T-helper 17 cell (primary cell): ENCODE measurements around the gene ZNF74. TPM values are rescaled to one million over a fixed set of nuclear protein-coding genes. Genes with fewer than 3 reads are reported as not detected.
"Not testable (repeated sequence)": the region's sequence is repeated elsewhere in the genome, so short reads cannot be mapped to it uniquely, and the experiment has no call there.

Experiments used
- ATAC-seq: fragments of 150-1000 bp; cut with Tn5 transposase; 2 replicates; pipeline ENCODE4 v1.10.0; 2021; ENCODE audit warnings: mild to moderate bottlenecking, moderate library complexity
- DNase-seq, 3 donors: peaks; one replicate each; pipeline versions ENCODE4 v3.0.0 to v3.0.0-alpha.2; 2020 to 2021
- H3K9me3 ChIP-seq: one replicate; pipeline ENCODE4 v1.7.0; 2013; ENCODE audit warnings: low read length, mild to moderate bottlenecking; ENCODE audit not compliant: control insufficient read depth, poor library complexity, severe bottlenecking
- H3K27ac Mint-ChIP-seq: one replicate; pipeline ENCODE4 v1.8.0; 2022; ENCODE audit warnings: mild to moderate bottlenecking, moderate library complexity, mixed read lengths
- H3K27me3 Mint-ChIP-seq: one replicate; pipeline ENCODE4 v1.8.0; 2022; ENCODE audit warnings: mixed read lengths
- H3K36me3 Mint-ChIP-seq: one replicate; pipeline ENCODE4 v1.8.0; 2022; ENCODE audit warnings: low read depth, mixed read lengths
- H3K4me1 Mint-ChIP-seq: one replicate; pipeline ENCODE4 v1.8.0; 2022; ENCODE audit warnings: mild to moderate bottlenecking, mixed read lengths
- H3K4me3 Mint-ChIP-seq: one replicate; pipeline ENCODE4 v1.8.0; 2022; ENCODE audit warnings: mild to moderate bottlenecking, moderate library complexity, mixed read lengths
- total RNA-seq, 4 donors: library from RNA in 2 of 4; stranded (reverse) in 2 of 4; gene quantifications; one replicate each; pipeline ENCODE4 v1.2.3 and lab custom pipeline; 2022 to 2026

ZNF74 gene
- total RNA-seq, 2 donors from 2014 or later, result 5.2 to 5.6 TPM

DNA sequence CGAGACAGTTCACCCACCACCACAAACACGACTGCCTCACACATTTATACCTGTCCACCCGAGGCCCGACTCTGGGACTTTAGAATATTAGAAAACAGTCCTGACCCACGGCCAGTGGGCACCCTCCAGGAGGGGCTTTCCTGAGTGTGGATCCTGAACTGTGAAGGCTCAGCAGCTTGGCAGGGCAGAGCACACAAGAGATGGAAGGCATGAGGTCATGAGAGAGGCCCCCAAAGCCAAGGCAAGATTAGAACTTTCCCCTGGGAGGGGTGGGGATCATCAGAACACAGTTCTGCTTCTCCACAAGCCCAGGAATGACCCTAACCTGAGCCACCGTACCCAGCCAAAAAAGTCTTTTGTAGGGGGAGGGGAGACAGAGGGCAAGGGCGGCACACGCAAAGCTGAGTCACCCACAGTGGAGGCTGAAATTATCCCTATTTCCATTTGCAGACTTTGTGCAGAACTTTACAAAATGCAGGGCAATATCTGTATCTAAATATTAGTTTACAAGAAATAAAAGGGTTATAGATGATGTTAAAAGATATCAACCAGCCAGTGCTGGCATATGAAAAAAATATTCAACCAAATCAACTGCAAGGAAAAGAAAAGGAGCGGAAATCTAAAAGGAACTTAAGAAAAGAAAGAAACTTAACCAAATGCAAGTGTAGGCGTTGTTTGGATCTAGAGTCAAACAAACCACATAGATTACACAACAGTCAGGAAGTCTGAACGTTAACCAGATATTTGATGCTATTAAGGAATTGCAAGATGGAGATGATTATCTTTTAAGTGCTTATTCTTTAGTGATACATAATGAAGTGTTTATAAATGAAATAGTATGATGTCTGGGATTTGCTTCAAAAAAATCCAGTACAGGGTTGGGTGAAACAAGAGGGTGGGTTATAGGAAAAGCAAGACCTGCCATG lies 29.4 kb upstream of the ZNF74 start:
- peak overlapping the region; percentile 43 for H3K27ac Mint-ChIP-seq
- H3K4me1 Mint-ChIP-seq, DNase-seq, H3K4me3 Mint-ChIP-seq, H3K9me3 ChIP-seq, ATAC-seq, H3K27me3 Mint-ChIP-seq, H3K36me3 Mint-ChIP-seq: not testable (repeated sequence)

DNA sequence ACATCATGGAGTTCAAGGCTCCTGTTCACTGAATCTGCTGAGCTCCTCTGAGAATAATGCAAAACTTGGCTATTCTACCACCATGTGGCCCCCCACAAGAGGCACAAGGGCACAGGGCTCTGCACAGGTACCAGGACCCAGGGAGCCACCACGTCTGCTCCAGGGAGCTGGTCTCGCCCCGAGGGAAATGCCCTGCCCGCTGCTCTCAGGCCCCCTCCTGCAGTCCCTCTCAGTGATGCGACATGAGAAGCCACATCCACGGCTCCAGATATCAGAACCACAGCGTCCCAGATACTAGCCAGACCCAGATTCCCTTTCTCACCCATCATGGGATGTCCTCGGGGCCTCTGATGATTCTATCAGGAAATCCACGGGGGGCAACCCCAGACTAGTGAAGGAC lies 27.1 kb upstream of the ZNF74 start:
- H3K27ac Mint-ChIP-seq, ATAC-seq, H3K36me3 Mint-ChIP-seq, H3K9me3 ChIP-seq, DNase-seq, H3K4me1 Mint-ChIP-seq, H3K4me3 Mint-ChIP-seq, H3K27me3 Mint-ChIP-seq: not testable (repeated sequence)

DNA sequence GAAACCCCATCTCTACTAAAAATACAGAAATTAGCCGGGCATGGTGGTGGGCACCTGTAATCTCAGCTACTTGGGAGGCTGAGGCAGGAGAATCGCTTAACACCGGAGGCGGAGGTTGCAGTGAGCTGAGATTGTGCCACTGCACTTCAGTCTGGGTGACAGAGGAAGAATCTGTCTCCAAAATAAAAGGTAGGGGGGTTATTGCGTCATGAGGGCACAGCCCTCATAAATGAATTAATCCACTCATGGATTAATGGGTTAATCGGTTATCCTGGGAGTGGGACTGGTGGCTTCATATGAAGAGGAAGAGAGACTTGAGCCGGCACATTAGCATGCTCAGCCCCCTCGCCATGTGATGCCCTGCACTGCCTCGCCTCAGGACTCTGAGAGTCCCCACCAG lies 25.1 kb upstream of the ZNF74 start:
- H3K4me3 Mint-ChIP-seq, H3K27ac Mint-ChIP-seq, H3K9me3 ChIP-seq, H3K36me3 Mint-ChIP-seq, H3K27me3 Mint-ChIP-seq, H3K4me1 Mint-ChIP-seq, DNase-seq, ATAC-seq: not testable (repeated sequence)

DNA sequence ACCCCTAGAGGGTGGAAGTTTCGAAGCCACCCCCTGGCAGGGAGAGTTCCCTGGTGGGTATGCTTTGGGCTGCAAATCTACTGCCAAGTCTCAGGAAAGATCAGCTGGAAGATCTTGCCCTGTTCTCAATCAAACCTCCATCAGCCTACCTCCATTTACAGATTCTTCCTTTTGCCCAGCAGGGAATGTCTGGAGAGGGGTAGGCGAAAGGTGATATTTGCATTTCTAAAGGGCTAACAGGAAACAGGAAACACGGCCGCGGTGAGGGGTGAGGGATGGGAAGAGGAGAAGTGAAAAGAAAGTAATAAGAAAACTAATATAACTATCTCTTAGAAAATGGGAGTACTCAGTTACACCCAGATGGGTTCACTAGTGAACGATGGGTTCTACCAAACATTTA lies 22.3 kb upstream of the ZNF74 start:
- not testable (repeated sequence) for H3K4me1 Mint-ChIP-seq, H3K27ac Mint-ChIP-seq, DNase-seq, H3K27me3 Mint-ChIP-seq, ATAC-seq, H3K9me3 ChIP-seq, H3K36me3 Mint-ChIP-seq, H3K4me3 Mint-ChIP-seq

DNA sequence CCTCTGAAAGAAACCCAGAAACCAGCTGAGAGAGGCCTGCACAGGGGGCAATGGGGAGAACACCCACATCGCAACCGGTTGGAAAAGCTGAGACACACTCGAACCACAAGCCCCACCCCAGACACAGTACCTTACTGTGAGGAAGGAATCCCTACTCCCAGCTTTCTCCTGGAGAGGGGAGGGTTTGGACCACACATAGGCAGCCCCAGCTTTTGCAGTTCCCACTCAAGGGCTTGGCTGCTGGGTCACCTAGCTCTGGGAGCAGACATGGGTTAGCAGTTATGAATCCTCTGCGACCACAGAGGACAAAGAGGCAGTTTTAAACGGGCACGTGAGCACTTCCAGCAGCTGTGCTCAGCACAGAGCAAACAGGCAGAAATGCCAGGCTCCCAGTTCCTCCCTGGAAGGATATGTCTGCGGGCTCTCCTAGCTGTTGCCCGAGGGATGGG lies 21.5 kb upstream of the ZNF74 start:
- H3K9me3 ChIP-seq, DNase-seq, H3K4me3 Mint-ChIP-seq, H3K4me1 Mint-ChIP-seq, ATAC-seq, H3K27me3 Mint-ChIP-seq, H3K36me3 Mint-ChIP-seq, H3K27ac Mint-ChIP-seq: not testable (repeated sequence)

DNA sequence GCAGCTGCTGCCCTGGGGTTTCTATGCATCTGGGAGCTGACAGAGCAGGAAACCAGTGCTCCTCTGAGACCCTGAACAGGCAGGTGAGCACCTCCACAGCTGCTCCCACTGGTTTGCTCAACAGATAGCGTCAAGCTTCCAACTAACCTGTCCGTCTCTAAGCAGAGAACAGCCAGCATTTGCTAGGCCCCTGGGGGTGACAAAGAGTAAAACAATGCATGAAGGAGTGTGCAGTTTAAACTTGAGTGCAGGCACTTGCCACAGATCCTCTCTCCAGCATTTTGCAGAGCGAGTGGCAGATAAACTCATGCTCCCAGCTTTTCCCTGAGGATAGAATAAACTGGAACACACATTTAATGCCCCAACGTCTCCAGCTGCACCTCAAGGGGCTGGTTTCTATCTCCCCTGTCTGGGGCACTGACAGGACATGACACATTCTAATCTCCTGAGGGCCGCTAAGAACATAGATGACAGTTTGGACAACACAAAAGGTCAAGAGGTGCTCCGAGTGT lies 20.7 kb upstream of the ZNF74 start:
- not testable (repeated sequence) for H3K4me3 Mint-ChIP-seq, H3K27me3 Mint-ChIP-seq, ATAC-seq, DNase-seq, H3K9me3 ChIP-seq, H3K27ac Mint-ChIP-seq, H3K4me1 Mint-ChIP-seq, H3K36me3 Mint-ChIP-seq

DNA sequence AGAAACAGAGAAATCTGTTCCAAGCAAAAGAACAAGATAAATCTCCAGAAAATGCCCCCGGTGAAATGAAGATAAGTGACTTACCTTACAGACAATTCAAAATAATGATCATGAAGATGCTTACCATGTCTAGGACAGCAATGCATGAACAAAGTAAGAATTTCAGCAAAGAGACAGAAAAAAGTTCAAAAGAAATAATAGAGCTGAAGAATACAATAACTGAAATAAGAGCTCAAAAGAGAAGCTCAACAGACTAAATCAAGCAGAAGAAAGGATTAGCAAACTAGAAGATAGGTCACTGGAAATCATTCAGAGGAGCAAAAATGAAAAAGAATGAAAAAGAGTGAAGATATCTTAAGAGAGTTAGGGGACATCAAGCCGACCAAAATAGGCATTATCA lies 19.8 kb upstream of the ZNF74 start:
- H3K4me1 Mint-ChIP-seq, H3K4me3 Mint-ChIP-seq, ATAC-seq, H3K9me3 ChIP-seq, H3K27ac Mint-ChIP-seq, H3K36me3 Mint-ChIP-seq, DNase-seq, H3K27me3 Mint-ChIP-seq: not testable (repeated sequence)

DNA sequence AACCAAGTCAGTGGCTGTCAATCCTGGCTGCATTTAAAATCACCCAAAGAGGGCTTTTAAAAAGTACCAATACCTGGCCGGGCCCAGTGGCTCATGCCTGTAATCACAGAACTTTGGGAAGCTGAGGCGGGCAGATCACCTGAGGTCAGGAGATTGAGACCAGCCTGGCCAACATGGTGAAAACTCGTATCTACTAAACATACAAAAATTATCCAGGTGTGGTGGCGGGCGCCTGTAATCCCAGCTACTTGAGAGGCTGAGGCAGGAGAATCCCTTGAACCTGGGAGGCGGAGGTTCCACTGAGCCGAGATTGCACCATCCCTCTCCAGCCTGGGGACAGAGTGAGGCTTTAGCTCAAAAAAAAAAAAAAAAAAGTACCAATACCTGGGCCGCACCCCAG lies 17.7 kb upstream of the ZNF74 start:
- H3K27me3 Mint-ChIP-seq, result peaks cover 11% of the 10 kb centered on the region
- not testable (repeated sequence) for H3K9me3 ChIP-seq, H3K4me3 Mint-ChIP-seq, H3K36me3 Mint-ChIP-seq, H3K4me1 Mint-ChIP-seq, ATAC-seq, DNase-seq, H3K27ac Mint-ChIP-seq

DNA sequence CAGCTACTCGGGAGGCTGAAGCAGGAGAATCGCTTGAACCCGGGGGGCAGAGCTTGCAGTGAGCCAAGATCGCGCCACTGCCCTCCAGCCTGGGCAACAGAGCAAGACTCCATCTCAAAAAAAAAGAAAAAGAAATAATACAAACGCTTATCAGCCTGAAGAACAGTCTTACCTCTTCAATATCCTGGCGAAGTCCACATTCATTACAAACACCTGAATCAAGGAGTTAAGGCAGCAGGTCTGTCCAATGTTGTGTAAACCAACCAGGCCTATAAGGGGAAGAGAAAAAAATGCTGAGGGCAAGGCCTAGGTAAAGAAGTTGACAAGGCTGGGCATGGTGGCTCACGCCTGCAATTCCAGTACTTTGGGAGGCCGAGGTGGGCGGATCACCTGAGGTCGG lies 17.0 kb upstream of the ZNF74 start:
- H3K36me3 Mint-ChIP-seq, ATAC-seq, H3K4me3 Mint-ChIP-seq, H3K9me3 ChIP-seq, DNase-seq, H3K4me1 Mint-ChIP-seq, H3K27ac Mint-ChIP-seq: not testable (repeated sequence)
- H3K27me3 Mint-ChIP-seq, result peaks cover 11% of the 10 kb centered on the region

DNA sequence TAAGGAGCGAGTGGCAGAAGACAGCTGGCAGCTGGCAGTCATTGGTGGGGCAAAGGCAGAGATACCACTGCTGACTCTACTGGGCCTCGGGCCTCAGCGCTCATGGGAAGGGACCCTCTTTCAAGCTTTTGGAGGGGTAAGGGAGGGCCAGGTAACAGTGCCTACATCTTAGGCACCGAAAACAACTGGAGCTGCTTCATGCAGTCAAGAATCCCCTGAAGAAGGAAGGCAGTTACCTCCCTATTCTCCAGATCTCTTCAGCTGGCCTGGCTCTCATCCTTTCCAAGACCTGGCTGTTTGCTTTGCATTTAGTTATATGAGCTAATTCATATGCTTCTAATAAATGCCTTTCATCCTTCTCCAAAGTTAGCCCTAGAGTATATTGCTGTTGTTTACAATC lies 15.8 kb upstream of the ZNF74 start:
- Mint-ChIP-seq H3K36me3 (no peaks in the 10 kb centered on the region), H3K4me3 (no peak overlapping the region), H3K27ac (no peak overlapping the region), H3K27me3 (peaks cover 11% of the 10 kb centered on the region), H3K4me1 (no peaks in the 10 kb centered on the region)
- H3K9me3 ChIP-seq, result no peaks in the 10 kb centered on the region
- DNase-seq, result no peak
- no peak for ATAC-seq

DNA sequence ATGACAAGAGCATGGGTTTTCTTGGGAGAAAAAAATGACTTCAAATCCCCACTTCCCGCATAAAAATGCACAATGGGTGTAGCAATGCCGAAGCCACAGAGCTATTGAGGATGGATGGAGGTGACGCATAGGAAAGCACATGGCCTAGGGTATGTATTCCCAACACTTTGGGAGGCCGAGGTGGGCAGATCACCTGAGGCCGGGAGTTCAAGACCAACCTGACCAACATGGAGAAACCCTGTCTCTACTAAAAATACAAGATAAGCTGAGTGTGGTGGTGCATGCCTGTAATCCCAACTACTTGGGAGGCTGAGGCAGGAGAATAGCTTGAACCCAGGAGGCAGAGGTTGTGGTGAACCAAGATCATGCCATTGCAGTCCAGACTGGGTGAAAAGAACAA lies 15.3 kb upstream of the ZNF74 start:
- not testable (repeated sequence) for H3K27me3 Mint-ChIP-seq, H3K4me1 Mint-ChIP-seq, H3K4me3 Mint-ChIP-seq, H3K9me3 ChIP-seq, DNase-seq, ATAC-seq, H3K36me3 Mint-ChIP-seq, H3K27ac Mint-ChIP-seq

DNA sequence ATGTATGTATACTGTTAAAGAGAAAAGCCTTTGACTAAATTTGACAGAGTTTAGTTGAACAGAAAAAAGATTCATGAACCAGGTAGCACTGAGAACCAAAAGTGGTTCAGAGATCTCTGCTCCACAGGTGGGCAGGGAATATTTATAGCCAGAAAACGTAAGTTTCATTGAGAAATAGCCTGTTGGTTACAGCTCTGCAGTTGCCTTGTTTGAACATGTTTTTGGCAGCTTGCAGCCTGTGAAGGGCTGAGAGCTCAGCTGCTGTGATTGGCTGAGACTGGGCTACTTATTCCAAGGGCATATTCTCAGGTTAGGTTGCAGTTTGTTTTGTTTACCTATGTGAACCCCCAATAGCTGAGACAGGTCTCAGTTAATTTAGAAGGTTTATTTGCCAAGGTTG lies 13.5 kb upstream of the ZNF74 start:
- H3K36me3 Mint-ChIP-seq, result no peaks in the 10 kb centered on the region
- no peak overlapping the region for H3K4me3 Mint-ChIP-seq
- DNase-seq, result no peak
- no peaks in the 10 kb centered on the region for H3K4me1 Mint-ChIP-seq
- H3K9me3 ChIP-seq, result no peaks in the 10 kb centered on the region
- ATAC-seq, result no peak
- peaks cover 12% of the 10 kb centered on the region for H3K27me3 Mint-ChIP-seq
- no peak overlapping the region for H3K27ac Mint-ChIP-seq

DNA sequence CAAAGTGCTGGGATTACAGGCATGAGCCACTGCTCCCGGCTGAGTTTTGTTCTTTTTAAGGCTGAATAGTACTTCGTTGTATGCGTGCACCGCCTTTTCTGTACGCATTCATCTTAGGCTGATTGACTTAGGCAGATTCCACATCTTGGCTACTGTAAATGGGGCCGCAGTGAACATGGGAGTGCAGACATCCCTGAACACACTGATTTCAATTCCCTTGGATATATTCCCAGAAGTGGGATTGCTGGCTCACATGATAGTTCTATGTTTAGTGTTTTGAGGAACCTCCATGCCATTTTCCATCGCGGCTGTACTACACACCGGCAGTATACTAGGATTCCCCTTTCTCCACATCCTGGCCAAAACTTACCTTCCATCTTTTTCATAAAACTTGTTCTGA lies 10.4 kb upstream of the ZNF74 start:
- no peaks in the 10 kb centered on the region for H3K4me1 Mint-ChIP-seq
- no peak overlapping the region for H3K4me3 Mint-ChIP-seq
- H3K27ac Mint-ChIP-seq, result no peak overlapping the region

DNA sequence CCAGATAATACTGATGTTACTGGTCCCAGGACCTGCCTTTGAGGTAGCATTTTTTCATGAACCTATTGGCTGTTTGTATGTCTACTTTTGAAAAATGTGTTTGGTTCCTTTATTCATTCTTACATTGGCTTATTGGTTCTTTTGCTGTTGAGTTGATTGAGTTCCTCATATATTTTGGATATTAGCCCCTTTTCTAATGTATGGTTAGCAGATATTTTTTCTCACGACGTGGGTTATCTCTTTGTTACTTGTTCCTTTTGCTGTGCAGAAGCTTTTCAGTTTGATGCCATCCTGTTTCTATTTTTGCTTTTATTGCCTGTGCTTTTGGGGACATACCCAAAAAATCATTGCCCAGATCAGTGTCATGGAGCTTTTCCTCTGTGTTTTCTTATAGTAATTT lies 9.8 kb upstream of the ZNF74 start:
- Mint-ChIP-seq H3K4me1 (no peaks in the 10 kb centered on the region), H3K4me3 (no peak overlapping the region), H3K27me3 (peaks cover 12% of the 10 kb centered on the region), H3K27ac (no peak overlapping the region), H3K36me3 (no peaks in the 10 kb centered on the region)
- H3K9me3 ChIP-seq, result no peaks in the 10 kb centered on the region
- DNase-seq (no peak), ATAC-seq (no peak)

More for the DNA sequence above, 10.4 kb upstream of the ZNF74 start:
- H3K27me3 Mint-ChIP-seq, result peaks cover 12% of the 10 kb centered on the region
- H3K36me3 Mint-ChIP-seq, result no peaks in the 10 kb centered on the region
- H3K9me3 ChIP-seq, result no peaks in the 10 kb centered on the region
- ATAC-seq (no peak), DNase-seq (no peak)
